ENCODE measurements around the gene DERA. TPM values are rescaled to one million over a fixed set of nuclear protein-coding genes. Genes with fewer than 3 reads are reported as not detected.
"Not testable (repeated sequence)": the region's sequence is repeated elsewhere in the genome, so short reads cannot be mapped to it uniquely, and the experiment has no call there.

The DERA gene
- total RNA-seq, 2 donors from 2014 or later = 33.5 to 36.2 TPM

- H3K27ac Mint-ChIP-seq; DNase-seq (ENCODE audit: low spot score in 2 of 2); H3K36me3 Mint-ChIP-seq; ATAC-seq: not testable (repeated sequence)
- peaks cover 16 to 24% of the 10 kb centered on the region in 2 donors for H3K9me3 Mint-ChIP-seq
Measured at GRCh38 chr12:16057351-16057751, 146.2 kb downstream of the DERA start.

- DNase-seq (ENCODE audit: low spot score in 2 of 2) (no peak), ATAC-seq (no peak)
- no peaks in the 10 kb centered on the region for H3K9me3 Mint-ChIP-seq
- no peak overlapping the region for H3K27ac Mint-ChIP-seq
- H3K36me3 Mint-ChIP-seq = peaks cover 0 to 4% of the 10 kb centered on the region in 2 donors
Measured at GRCh38 chr12:16062611-16063010, 151.5 kb downstream of the DERA start.

- H3K9me3 Mint-ChIP-seq = no peaks in the 10 kb centered on the region
- H3K36me3 Mint-ChIP-seq = no peaks in the 10 kb centered on the region
- ATAC-seq (no peak), DNase-seq (ENCODE audit: low spot score in 2 of 2) (no peak)
- no peak overlapping the region for H3K27ac Mint-ChIP-seq
Measured at GRCh38 chr12:16063726-16064125, 152.6 kb downstream of the DERA start.

- DNase-seq (ENCODE audit: low spot score in 2 of 2) (no peak), ATAC-seq (no peak)
- Mint-ChIP-seq H3K27ac (no peak overlapping the region), H3K36me3 (no peaks in the 10 kb centered on the region), H3K9me3 (no peaks in the 10 kb centered on the region)
Measured at GRCh38 chr12:16070113-16070512, 159.0 kb downstream of the DERA start.

- no peaks in the 10 kb centered on the region for H3K36me3 Mint-ChIP-seq
- H3K27ac Mint-ChIP-seq = no peak overlapping the region
- ATAC-seq = no peak
- no peaks in the 10 kb centered on the region for H3K9me3 Mint-ChIP-seq
- DNase-seq (ENCODE audit: low spot score in 2 of 2) = no peak
Measured at GRCh38 chr12:16072678-16073077, 161.5 kb downstream of the DERA start.

GRCh38 chr12:16074894-16075293 lies 163.8 kb downstream of the DERA start:
- Mint-ChIP-seq H3K36me3 (no peaks in the 10 kb centered on the region), H3K27ac (no peak overlapping the region), H3K9me3 (no peaks in the 10 kb centered on the region)
- no peak for ATAC-seq
- no peak for DNase-seq (ENCODE audit: low spot score in 2 of 2)

GRCh38 chr12:16075887-16076286 lies 164.8 kb downstream of the DERA start:
- no peak for DNase-seq (ENCODE audit: low spot score in 2 of 2)
- Mint-ChIP-seq H3K9me3 (no peaks in the 10 kb centered on the region), H3K36me3 (no peaks in the 10 kb centered on the region), H3K27ac (no peak overlapping the region)
- no peak for ATAC-seq

- Mint-ChIP-seq H3K9me3 (no peaks in the 10 kb centered on the region), H3K27ac (no peak overlapping the region), H3K36me3 (no peaks in the 10 kb centered on the region)
- no peak for ATAC-seq
- no peak for DNase-seq (ENCODE audit: low spot score in 2 of 2)
Measured at GRCh38 chr12:16076557-16076956, 165.4 kb downstream of the DERA start.

- Mint-ChIP-seq H3K36me3 (no peaks in the 10 kb centered on the region), H3K9me3 (no peaks in the 10 kb centered on the region), H3K27ac (no peak overlapping the region)
- no peak for ATAC-seq
- DNase-seq (ENCODE audit: low spot score in 2 of 2) = no peak
Measured at GRCh38 chr12:16076970-16077522, 165.9 kb downstream of the DERA start.

GRCh38 chr12:16086462-16086861 lies 175.3 kb downstream of the DERA start:
- no peak overlapping the region for H3K27ac Mint-ChIP-seq
- no peaks in the 10 kb centered on the region for H3K36me3 Mint-ChIP-seq
- peaks cover 0 to 3% of the 10 kb centered on the region in 2 donors for H3K9me3 Mint-ChIP-seq
- DNase-seq (ENCODE audit: low spot score in 2 of 2) (no peak), ATAC-seq (no peak)

GRCh38 chr12:16086942-16087341 lies 175.8 kb downstream of the DERA start:
- no peak for DNase-seq (ENCODE audit: low spot score in 2 of 2)
- peaks cover 0 to 3% of the 10 kb centered on the region in 2 donors for H3K9me3 Mint-ChIP-seq
- no peak overlapping the region for H3K27ac Mint-ChIP-seq
- ATAC-seq = no peak
- H3K36me3 Mint-ChIP-seq = no peaks in the 10 kb centered on the region

Other genes starting within 250 kb of the DERA start
- gene EPS8, start 121.9 kb upstream of the DERA start, total RNA-seq = 1 to 10 TPM; 4.9 to 6.0 TPM
- 100 to 1,000 TPM; 107 to 136 TPM for gene STRAP, start 28.9 kb upstream of the DERA start, total RNA-seq

Measured in activated naive CD4-positive, alpha-beta T cell treated with anti-CD3 and anti-CD28 coated beads, Interleukin-2, amount 50 U/mL, for 72 hours (primary cell).